HG02610 (cell line): ENCODE results near the gene FNDC10.
A peak's percentile ranks its signal among the peaks of the same experiment; 100 is the strongest.
"Not testable (repeated sequence)": the region's sequence is repeated elsewhere in the genome, so short reads cannot be mapped to it uniquely, and the experiment has no call there.

Experiments used
- ATAC-seq: cut with Tn5 transposase; IDR thresholded peaks from one replicate; pipeline ENCODE4 v1.9.1; 2021; ENCODE audit warnings: mild to moderate bottlenecking, moderate library complexity; ENCODE audit not compliant: unreplicated experiment

The FNDC10 gene

GRCh38 chr1:1599030-1599934 lies 653 bp downstream of the FNDC10 start:
- ATAC-seq, result no peak

- ATAC-seq, result no peak
Observed at GRCh38 chr1:1598720-1599029, 1.3 kb downstream of the FNDC10 start.

- no peak for ATAC-seq
Observed at GRCh38 chr1:1598051-1598719, 1.8 kb downstream of the FNDC10 start.

- no peak for ATAC-seq
Observed at GRCh38 chr1:1597275-1597930, 2.5 kb downstream of the FNDC10 start.

GRCh38 chr1:1596493-1597274 lies 3.3 kb downstream of the FNDC10 start:
- ATAC-seq, result no peak

GRCh38 chr1:1595341-1595740 lies 4.6 kb downstream of the FNDC10 start:
- ATAC-seq, result not testable (repeated sequence)

GRCh38 chr1:1594602-1595260 lies 5.2 kb downstream of the FNDC10 start:
- ATAC-seq, result no peak

GRCh38 chr1:1593834-1594601 lies 5.9 kb downstream of the FNDC10 start:
- ATAC-seq, result no peak

- no peak for ATAC-seq
Observed at GRCh38 chr1:1591452-1591851, 8.5 kb downstream of the FNDC10 start.

- no peak for ATAC-seq
Observed at GRCh38 chr1:1583347-1584010, 16.5 kb downstream of the FNDC10 start.

GRCh38 chr1:1582585-1583346 lies 17.2 kb downstream of the FNDC10 start:
- ATAC-seq, result no peak

GRCh38 chr1:1578371-1578940 lies 21.5 kb downstream of the FNDC10 start:
- no peak for ATAC-seq

- ATAC-seq, result no peak
Observed at GRCh38 chr1:1577367-1578011, 22.4 kb downstream of the FNDC10 start.

GRCh38 chr1:1574721-1575537 lies 25.0 kb downstream of the FNDC10 start, which contains the start of gene SSU72:
Gene SSU72, minus strand, starts transcription at chr1:1574863. Its CDS starts 306 bp downstream, at chr1:1574557.
- ATAC-seq, result peak; percentile 81

GRCh38 chr1:1573843-1574720 lies 25.9 kb downstream of the FNDC10 start:
- peak; percentile 48 for ATAC-seq

- no peak for ATAC-seq
Observed at GRCh38 chr1:1569341-1569740, 30.6 kb downstream of the FNDC10 start.
